Caco-2 (cell line): ENCODE results near the gene MGAT1. TPM values are rescaled to one million over a fixed set of nuclear protein-coding genes. Genes with fewer than 3 reads are reported as not detected.

Experiments used
- BruUV-seq: library from RNA; stranded (reverse); fragments of 400-500 nt; replicated peaks from 2 replicates; lab custom pipeline; 2021; lab: Mats Ljungman, UMichigan
- CTCF ChIA-PET: fragments of 300-600 bp; sonication (Branson Sonifier 250); formaldehyde crosslinking; loops from one replicate; lab custom pipeline; 2022; ENCODE audit warnings: antibody characterized with exemption; lab: Charles Lee
- POLR2A ChIA-PET: fragments of 300-600 bp; sonication (Branson Sonifier 250); formaldehyde crosslinking; loops from one replicate; lab custom pipeline; 2022; ENCODE audit warnings: antibody characterized with exemption; lab: Charles Lee
- DNase-seq, 2 experiments: peaks; one replicate each; pipeline versions ENCODE4 v3.0.0 to v3.0.0-alpha.2; 2020 to 2022
- H3K27me3 ChIP-seq: replicated peaks from 2 replicates; pipeline ENCODE4 v1.6.0; 2011; ENCODE audit warnings: low read length; ENCODE audit not compliant: control insufficient read depth, insufficient read depth
- H3K36me3 ChIP-seq: 2 replicates; pipeline ENCODE4 v1.5.1; 2011; ENCODE audit warnings: low read length; ENCODE audit not compliant: control insufficient read depth, insufficient read depth
- H3K4me1 ChIP-seq: fragments of 250-450 bp; sonication (Bioruptor Pico); 2 replicates; pipeline ENCODE4 v1.5.1; 2020; ENCODE audit warnings: mild to moderate bottlenecking
- H3K4me3 ChIP-seq: 2 replicates; pipeline ENCODE4 v1.5.1; 2011; ENCODE audit warnings: low read depth, mild to moderate bottlenecking, control low read depth, low read length
- H3K9me3 ChIP-seq: fragments of 250-450 bp; sonication (Bioruptor Pico); 2 replicates; pipeline ENCODE4 v1.5.1; 2020; ENCODE audit warnings: mild to moderate bottlenecking, moderate library complexity
- H3K27ac Mint-ChIP-seq: one replicate; pipeline ENCODE4 v1.8.0; 2022; ENCODE audit warnings: mixed read lengths; ENCODE audit not compliant: unreplicated experiment
- H3K27me3 Mint-ChIP-seq: one replicate; pipeline ENCODE4 v1.8.0; 2022; ENCODE audit warnings: mixed read lengths; ENCODE audit not compliant: insufficient read depth, unreplicated experiment
- H3K36me3 Mint-ChIP-seq: one replicate; pipeline ENCODE4 v1.8.0; 2022; ENCODE audit warnings: mild to moderate bottlenecking, mixed read lengths; ENCODE audit not compliant: insufficient read depth, unreplicated experiment
- H3K4me1 Mint-ChIP-seq: one replicate; pipeline ENCODE4 v1.8.0; 2022; ENCODE audit warnings: low read depth, mixed read lengths; ENCODE audit not compliant: unreplicated experiment
- H3K4me3 Mint-ChIP-seq: one replicate; pipeline ENCODE4 v1.8.0; 2022; ENCODE audit warnings: mild to moderate bottlenecking, moderate library complexity, mixed read lengths; ENCODE audit not compliant: unreplicated experiment
- H3K9me3 Mint-ChIP-seq: one replicate; pipeline ENCODE4 v1.8.0; 2022; ENCODE audit warnings: mixed read lengths; ENCODE audit not compliant: unreplicated experiment
- intact Hi-C: fragments of 100-400 bp; cut with micrococcal nuclease; formaldehyde crosslinking; loops from one replicate; pipeline ENCODE4 v1.10.0; 2022; ENCODE audit not compliant: unreplicated experiment
- total RNA-seq: library from RNA; stranded (reverse); gene quantifications from 2 replicates; pipeline ENCODE4 v1.2.3, GENCODE V29; 2022
- TF ChIP-seq, protein P1 (sequence below), 2 experiments: fragments of 200-600 bp in 1 of 2; IDR thresholded peaks; 1 replicate in 1 of 2; 2 replicates in 1 of 2; pipeline versions ENCODE4 v1.5.1 to v1.8.0; 2011 to 2022; ENCODE audit warnings: antibody characterized with exemption in 1 of 2, control low read depth in 1 of 2, inconsistent platforms in 1 of 2, low read depth in 1 of 2, low read length in 1 of 2, mild to moderate bottlenecking in 1 of 2, moderate library complexity in 1 of 2; ENCODE audit not compliant: insufficient read depth in 1 of 2, severe bottlenecking in 1 of 2, unreplicated experiment in 1 of 2

The MGAT1 gene
- total RNA-seq, 1 experiment from 2014 or later = 80.1 TPM

GRCh38 chr5:180798193-180798592, 4.4 kb downstream of the MGAT1 start:
- peaks cover 66% of the 10 kb centered on the region for H3K36me3 Mint-ChIP-seq
- H3K9me3 Mint-ChIP-seq = no peaks in the 10 kb centered on the region
- no TSS peak for BruUV-seq
- H3K4me1 Mint-ChIP-seq = peaks cover 27% of the 10 kb centered on the region
- H3K4me3 ChIP-seq = no peak overlapping the region
- CTCF ChIA-PET = no interaction called here
- peaks cover 33% of the 10 kb centered on the region for H3K4me1 ChIP-seq
- H3K4me3 Mint-ChIP-seq = no peak overlapping the region
- no peak for DNase-seq
- TF ChIP-seq, protein P1, sequence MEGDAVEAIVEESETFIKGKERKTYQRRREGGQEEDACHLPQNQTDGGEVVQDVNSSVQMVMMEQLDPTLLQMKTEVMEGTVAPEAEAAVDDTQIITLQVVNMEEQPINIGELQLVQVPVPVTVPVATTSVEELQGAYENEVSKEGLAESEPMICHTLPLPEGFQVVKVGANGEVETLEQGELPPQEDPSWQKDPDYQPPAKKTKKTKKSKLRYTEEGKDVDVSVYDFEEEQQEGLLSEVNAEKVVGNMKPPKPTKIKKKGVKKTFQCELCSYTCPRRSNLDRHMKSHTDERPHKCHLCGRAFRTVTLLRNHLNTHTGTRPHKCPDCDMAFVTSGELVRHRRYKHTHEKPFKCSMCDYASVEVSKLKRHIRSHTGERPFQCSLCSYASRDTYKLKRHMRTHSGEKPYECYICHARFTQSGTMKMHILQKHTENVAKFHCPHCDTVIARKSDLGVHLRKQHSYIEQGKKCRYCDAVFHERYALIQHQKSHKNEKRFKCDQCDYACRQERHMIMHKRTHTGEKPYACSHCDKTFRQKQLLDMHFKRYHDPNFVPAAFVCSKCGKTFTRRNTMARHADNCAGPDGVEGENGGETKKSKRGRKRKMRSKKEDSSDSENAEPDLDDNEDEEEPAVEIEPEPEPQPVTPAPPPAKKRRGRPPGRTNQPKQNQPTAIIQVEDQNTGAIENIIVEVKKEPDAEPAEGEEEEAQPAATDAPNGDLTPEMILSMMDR (IDR thresholded peaks at IDR 0.05; ENCODE audit: insufficient read depth in 1 of 2, low read depth in 1 of 2, low read length in 1 of 2, severe bottlenecking in 1 of 2, unreplicated experiment in 1 of 2) = no peak
- no peaks in the 10 kb centered on the region for H3K9me3 ChIP-seq
- POLR2A ChIA-PET = no interaction called here
- no peak overlapping the region for H3K27ac Mint-ChIP-seq
- intact Hi-C loops = loop anchor here (2.0 kb wide), 1 partner anchor 13 kb away; no protein-coding TSS in a partner anchor
- no peaks in the 10 kb centered on the region for H3K27me3 ChIP-seq
- H3K36me3 ChIP-seq = no peaks in the 10 kb centered on the region; the same call in none of the 2 replicates
- no peaks in the 10 kb centered on the region for H3K27me3 Mint-ChIP-seq

DNA sequence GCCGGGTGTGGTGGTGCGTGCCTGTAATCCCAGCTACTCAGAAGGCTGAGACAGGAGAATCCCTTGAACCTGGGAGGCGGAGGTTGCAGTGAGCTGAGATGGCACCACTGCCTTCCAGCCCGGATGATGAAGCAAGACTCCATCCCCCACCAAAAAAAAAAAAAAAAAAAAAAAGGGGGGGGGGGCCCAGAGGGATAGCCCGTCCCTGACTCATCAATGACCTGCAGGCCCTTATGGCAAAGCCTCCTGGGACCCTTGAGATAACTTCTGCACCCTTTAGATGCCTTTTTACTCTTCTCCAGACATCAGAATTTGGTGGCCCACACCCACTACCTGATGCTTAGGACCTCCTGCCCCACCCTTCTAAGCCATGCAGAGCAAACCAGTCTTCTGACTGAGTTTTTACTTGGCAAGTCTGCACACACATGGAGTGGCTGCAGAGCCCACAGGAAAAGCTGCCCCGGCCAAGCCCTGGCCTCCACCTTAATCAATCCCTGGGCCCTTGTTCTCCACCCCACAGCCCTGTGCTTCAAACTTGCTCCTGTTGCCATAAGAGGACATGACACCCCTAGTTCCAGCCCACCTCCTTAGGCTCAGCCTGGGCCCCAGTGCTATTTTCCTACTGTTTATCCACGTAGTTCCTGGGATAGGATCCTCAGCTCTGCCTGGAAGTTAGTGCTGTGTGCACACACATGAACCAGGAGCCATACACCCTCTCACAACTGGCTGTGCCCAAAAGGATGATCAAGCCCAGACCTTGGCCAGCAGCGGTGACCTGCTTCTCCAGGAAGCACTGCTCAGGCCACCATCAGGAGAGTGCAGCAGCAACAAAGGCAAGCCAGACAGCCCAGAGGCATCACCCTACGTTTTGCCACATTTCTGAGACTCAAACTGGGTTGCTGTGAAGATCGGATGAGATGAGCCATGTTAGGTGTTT, 5.1 kb downstream of the MGAT1 start:
- H3K36me3 Mint-ChIP-seq = peaks cover 72% of the 10 kb centered on the region
- no peak overlapping the region for H3K4me3 Mint-ChIP-seq

GRCh38 chr5:180795771-180796313, 6.8 kb downstream of the MGAT1 start:
- H3K27ac Mint-ChIP-seq = no peak overlapping the region
- ChIA-PET POLR2A (no interaction called here), CTCF (no interaction called here)
- H3K27me3 ChIP-seq = no peaks in the 10 kb centered on the region
- no peak overlapping the region for H3K4me3 Mint-ChIP-seq
- no peak overlapping the region for H3K4me3 ChIP-seq
- no peaks in the 10 kb centered on the region for H3K27me3 Mint-ChIP-seq
- DNase-seq = no peak
- BruUV-seq = no TSS peak
- peaks cover 17% of the 10 kb centered on the region for H3K4me1 Mint-ChIP-seq
- peaks cover 74% of the 10 kb centered on the region for H3K36me3 Mint-ChIP-seq
- no peaks in the 10 kb centered on the region for H3K9me3 Mint-ChIP-seq
- no peaks in the 10 kb centered on the region for H3K9me3 ChIP-seq
- H3K4me1 ChIP-seq = peaks cover 17% of the 10 kb centered on the region
- TF ChIP-seq, protein P1 (IDR thresholded peaks at IDR 0.05; ENCODE audit: insufficient read depth in 1 of 2, low read depth in 1 of 2, low read length in 1 of 2, severe bottlenecking in 1 of 2, unreplicated experiment in 1 of 2) = no peak
- intact Hi-C loops = no loop called here
- H3K36me3 ChIP-seq = peaks cover 7% of the 10 kb centered on the region

More for the DNA sequence above, 5.1 kb downstream of the MGAT1 start:
- intact Hi-C loops = loop anchor here (2.0 kb wide), 1 partner anchor 13 kb away; no protein-coding TSS in a partner anchor
- ChIA-PET POLR2A (no interaction called here), CTCF (no interaction called here)
- Histone ChIP-seq H3K36me3 (no peaks in the 10 kb centered on the region; the same call in none of the 2 replicates), H3K4me1 (peaks cover 29% of the 10 kb centered on the region), H3K27me3 (no peaks in the 10 kb centered on the region), H3K9me3 (no peaks in the 10 kb centered on the region), H3K4me3 (no peak overlapping the region)
- no TSS peak for BruUV-seq
- no peaks in the 10 kb centered on the region for H3K9me3 Mint-ChIP-seq
- TF ChIP-seq, protein P1 (IDR thresholded peaks at IDR 0.05; ENCODE audit: insufficient read depth in 1 of 2, low read depth in 1 of 2, low read length in 1 of 2, severe bottlenecking in 1 of 2, unreplicated experiment in 1 of 2) = no peak
- no peak overlapping the region for H3K27ac Mint-ChIP-seq
- DNase-seq = no peak
- H3K4me1 Mint-ChIP-seq = peaks cover 27% of the 10 kb centered on the region
- no peaks in the 10 kb centered on the region for H3K27me3 Mint-ChIP-seq
